ENCODE results near the gene ROBO2. TPM values are rescaled to one million over a fixed set of nuclear protein-coding genes. Genes with fewer than 3 reads are reported as not detected.

Gene ROBO2
- polyA plus RNA-seq (2013, experiment 1 of 2; ENCODE audit: insufficient read length): 4.5 TPM
- 4.2 TPM for polyA plus RNA-seq (2013, experiment 2 of 2; ENCODE audit: insufficient read length)

GRCh38 chr3:77039606-77040171 is at the start of gene ROBO2:
Gene ROBO2, plus strand, starts transcription at chr3:77040099. Its CDS starts 687 bp downstream, at chr3:77040786.
- DNase-seq: peak; percentile 33

GRCh38 chr3:76990606-76991005 is 49.3 kb upstream of the ROBO2 start:
- DNase-seq: no peak

- no peak for DNase-seq
These were observed 48.7 kb upstream of the ROBO2 start for GRCh38 chr3:76991165-76991564.

- peak; percentile 91 for DNase-seq
These were observed 42.2 kb upstream of the ROBO2 start for GRCh38 chr3:76997733-76998132.

GRCh38 chr3:76998555-76998954 is 41.3 kb upstream of the ROBO2 start:
- no peak for DNase-seq

GRCh38 chr3:77001062-77001701 is 38.7 kb upstream of the ROBO2 start:
- DNase-seq: peak; percentile 69

- no peak for DNase-seq
These were observed 25.7 kb upstream of the ROBO2 start for GRCh38 chr3:77014226-77014625.

- DNase-seq: no peak
These were observed 14.4 kb upstream of the ROBO2 start for GRCh38 chr3:77025471-77025870.

GRCh38 chr3:77026904-77027634 is 12.8 kb upstream of the ROBO2 start:
- DNase-seq: no peak

- DNase-seq: no peak
These were observed 11.9 kb upstream of the ROBO2 start for GRCh38 chr3:77028005-77028404.

- DNase-seq: peak; percentile 86
These were observed 1.4 kb upstream of the ROBO2 start for GRCh38 chr3:77038468-77038929.

- DNase-seq: peak; percentile 2
These were observed 831 bp upstream of the ROBO2 start for GRCh38 chr3:77038930-77039605.

GRCh38 chr3:77040216-77040615 is 317 bp downstream of the ROBO2 start:
- DNase-seq: peak; percentile 5

GRCh38 chr3:77040926-77041722 is 1.2 kb downstream of the ROBO2 start:
- no peak for DNase-seq

- no peak for DNase-seq
These were observed 1.9 kb downstream of the ROBO2 start for GRCh38 chr3:77041811-77042210.

- no peak for DNase-seq
These were observed 2.4 kb downstream of the ROBO2 start for GRCh38 chr3:77042343-77042742.

- DNase-seq: peak; percentile 2
These were observed 3.0 kb downstream of the ROBO2 start for GRCh38 chr3:77042882-77043281.

GRCh38 chr3:77045686-77046085 is 5.8 kb downstream of the ROBO2 start:
- no peak for DNase-seq

GRCh38 chr3:77048186-77048585 is 8.3 kb downstream of the ROBO2 start:
- DNase-seq: no peak

- no peak for DNase-seq
These were observed 11.7 kb downstream of the ROBO2 start for GRCh38 chr3:77051591-77051990.

- no peak for DNase-seq
These were observed 12.2 kb downstream of the ROBO2 start for GRCh38 chr3:77052051-77052501.
